NCI-H526 treated with DMSO at 0.1 percent for 48 hours (cell line): ENCODE results near the gene FGF23.
A peak's percentile ranks its signal among the peaks of the same experiment; 100 is the strongest.

ENCODE experiments used
- DNase-seq: peaks from one replicate; lab custom pipeline; 2025; lab: John Stamatoyannopoulos, UW

Gene FGF23

GRCh38 chr12:4383304-4383865, 3.9 kb upstream of the FGF23 start:
- no peak for DNase-seq

GRCh38 chr12:4380332-4380731, 820 bp upstream of the FGF23 start:
- DNase-seq = no peak

- no peak for DNase-seq
These were observed 740 bp downstream of the FGF23 start for GRCh38 chr12:4378772-4379171.

GRCh38 chr12:4375449-4375848, 4.1 kb downstream of the FGF23 start:
- DNase-seq = no peak

- no peak for DNase-seq
These were observed 6.9 kb downstream of the FGF23 start for GRCh38 chr12:4372653-4373052.

GRCh38 chr12:4370265-4370664, 9.2 kb downstream of the FGF23 start:
- no peak for DNase-seq

- no peak for DNase-seq
These were observed 10.0 kb downstream of the FGF23 start for GRCh38 chr12:4369548-4369947.

- DNase-seq = no peak
These were observed 13.4 kb downstream of the FGF23 start for GRCh38 chr12:4366090-4366489.

- peak; percentile 9 for DNase-seq
These were observed 23.5 kb downstream of the FGF23 start for GRCh38 chr12:4356041-4356327.

GRCh38 chr12:4355156-4356040, 24.1 kb downstream of the FGF23 start:
- DNase-seq = no peak

- DNase-seq = no peak
These were observed 25.7 kb downstream of the FGF23 start for GRCh38 chr12:4353785-4354208.

- DNase-seq = no peak
These were observed 32.6 kb downstream of the FGF23 start for GRCh38 chr12:4346931-4347330.

GRCh38 chr12:4331842-4332241, 47.7 kb downstream of the FGF23 start:
- peak; percentile 47 for DNase-seq

- no peak for DNase-seq
These were observed 48.3 kb downstream of the FGF23 start for GRCh38 chr12:4331221-4331620.

- no peak for DNase-seq
These were observed 49.3 kb downstream of the FGF23 start for GRCh38 chr12:4330203-4330602.

GRCh38 chr12:4327293-4327692, 52.2 kb downstream of the FGF23 start:
- DNase-seq = no peak

GRCh38 chr12:4325966-4326365, 53.5 kb downstream of the FGF23 start:
- no peak for DNase-seq

GRCh38 chr12:4324366-4324765, 55.1 kb downstream of the FGF23 start:
- no peak for DNase-seq

- DNase-seq = no peak
These were observed 56.1 kb downstream of the FGF23 start for GRCh38 chr12:4323396-4323795.

- DNase-seq = no peak
These were observed 56.8 kb downstream of the FGF23 start for GRCh38 chr12:4322726-4323125.

GRCh38 chr12:4320853-4321701, 58.4 kb downstream of the FGF23 start, which contains the start of gene TIGAR:
Gene TIGAR (plus strand): TSS chr12:4321213. CDS start chr12:4321272, 59 bp downstream.
- peak; percentile 80 for DNase-seq

- peak; percentile 57 for DNase-seq
These were observed 59.0 kb downstream of the FGF23 start for GRCh38 chr12:4320497-4320852.
